Measurements from ENCODE around the gene ATP7A.
"Not testable (repeated sequence)": the region's sequence is repeated elsewhere in the genome, so short reads cannot be mapped to it uniquely, and the experiment has no call there.

ATP7A gene

DNA sequence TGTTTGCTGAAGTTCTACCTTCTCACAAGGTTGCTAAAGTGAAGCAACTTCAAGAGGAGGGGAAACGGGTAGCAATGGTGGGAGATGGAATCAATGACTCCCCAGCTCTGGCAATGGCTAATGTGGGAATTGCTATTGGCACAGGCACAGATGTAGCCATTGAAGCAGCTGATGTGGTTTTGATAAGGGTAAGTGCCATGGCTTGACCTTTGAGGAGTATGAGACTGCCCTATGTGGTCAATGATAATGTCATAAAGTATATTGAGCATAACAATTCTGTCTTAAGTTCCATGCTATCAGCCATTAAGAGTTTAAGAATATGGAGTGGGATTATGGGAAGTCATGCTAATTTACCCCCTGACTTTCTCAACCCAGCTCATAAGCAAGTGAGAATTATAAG lies 132.1 kb downstream of the ATP7A start:
- FAIRE-seq = no peak

GRCh38 chrX:78046362-78046761 lies 135.9 kb downstream of the ATP7A start:
- FAIRE-seq = no peak

DNA sequence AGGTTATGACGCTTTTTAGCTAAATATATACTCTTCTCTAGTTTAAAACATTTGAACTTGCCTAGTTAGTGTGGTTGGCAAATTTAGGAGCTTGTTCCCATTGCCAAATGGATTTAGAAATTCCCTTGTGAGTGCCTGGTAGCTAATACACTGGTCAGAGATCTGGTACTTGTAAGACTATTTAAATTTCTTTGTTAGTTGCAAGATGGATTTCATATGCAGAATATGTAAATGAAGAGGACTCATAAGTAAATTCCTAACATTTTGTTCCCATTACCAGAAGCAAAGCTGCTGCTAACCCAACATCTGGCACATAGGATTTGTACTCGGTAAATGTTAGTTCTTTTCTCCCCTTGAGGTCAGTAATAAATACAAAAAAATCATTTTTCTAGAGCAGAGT lies 137.6 kb downstream of the ATP7A start:
- no peak for FAIRE-seq

- FAIRE-seq = no peak
Measured at GRCh38 chrX:78063687-78064086, 153.2 kb downstream of the ATP7A start.

GRCh38 chrX:78064152-78064551 lies 153.7 kb downstream of the ATP7A start:
- FAIRE-seq = no peak

GRCh38 chrX:78064698-78065601 lies 154.5 kb downstream of the ATP7A start:
- not testable (repeated sequence) for FAIRE-seq

GRCh38 chrX:78066110-78066509 lies 155.6 kb downstream of the ATP7A start:
- no peak for FAIRE-seq

GRCh38 chrX:78071331-78071730 lies 160.8 kb downstream of the ATP7A start:
- FAIRE-seq = no peak

GRCh38 chrX:78073147-78074077 lies 162.9 kb downstream of the ATP7A start:
- not testable (repeated sequence) for FAIRE-seq

DNA sequence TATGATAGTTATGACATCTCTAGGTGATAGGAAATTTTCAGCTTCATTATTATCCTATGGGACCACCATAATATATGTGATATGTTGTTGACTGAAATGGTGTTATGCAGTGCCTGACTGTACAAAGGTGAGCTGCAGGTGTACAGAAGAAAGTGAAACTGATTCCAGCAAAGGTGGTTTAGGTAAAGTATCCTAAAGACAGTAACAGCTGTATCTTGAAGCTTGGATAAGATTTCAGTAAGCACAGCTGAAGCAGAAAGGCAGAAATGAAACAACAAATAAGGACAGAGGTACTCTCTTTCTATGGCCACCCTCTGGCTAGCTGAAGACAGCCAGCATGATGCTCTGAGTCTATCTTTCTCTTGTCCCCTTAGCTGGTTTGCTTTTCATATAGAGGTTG lies 163.6 kb downstream of the ATP7A start:
- FAIRE-seq = no peak

DNA sequence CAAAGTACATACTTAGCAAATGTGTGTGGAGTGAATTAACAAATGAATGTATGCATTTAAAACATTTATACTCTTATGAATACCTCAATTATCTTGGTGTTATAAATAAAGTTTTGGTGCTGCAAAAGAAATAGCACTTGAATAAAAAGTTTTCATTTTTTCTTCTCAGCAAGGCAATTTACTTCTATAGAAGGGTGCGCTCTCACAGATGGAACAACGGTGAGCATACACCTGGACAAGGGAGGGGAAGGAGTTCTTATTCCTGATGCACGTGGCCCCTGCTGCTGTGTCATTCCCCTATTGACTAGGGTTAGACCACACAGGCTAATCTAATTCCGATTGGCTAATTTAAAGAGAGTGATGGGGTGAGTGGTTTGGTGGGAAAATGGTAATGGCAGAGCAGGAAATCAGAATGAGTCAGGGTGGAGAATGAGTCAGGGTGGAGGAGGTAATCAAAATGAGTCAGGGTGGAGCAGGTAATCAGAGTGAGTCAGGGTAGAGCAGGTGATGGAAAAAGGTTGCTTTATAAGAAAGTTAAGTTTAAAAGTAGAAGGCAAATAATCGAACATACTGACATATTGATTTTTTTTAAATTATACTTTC lies 165.4 kb downstream of the ATP7A start:
- no peak for FAIRE-seq

DNA sequence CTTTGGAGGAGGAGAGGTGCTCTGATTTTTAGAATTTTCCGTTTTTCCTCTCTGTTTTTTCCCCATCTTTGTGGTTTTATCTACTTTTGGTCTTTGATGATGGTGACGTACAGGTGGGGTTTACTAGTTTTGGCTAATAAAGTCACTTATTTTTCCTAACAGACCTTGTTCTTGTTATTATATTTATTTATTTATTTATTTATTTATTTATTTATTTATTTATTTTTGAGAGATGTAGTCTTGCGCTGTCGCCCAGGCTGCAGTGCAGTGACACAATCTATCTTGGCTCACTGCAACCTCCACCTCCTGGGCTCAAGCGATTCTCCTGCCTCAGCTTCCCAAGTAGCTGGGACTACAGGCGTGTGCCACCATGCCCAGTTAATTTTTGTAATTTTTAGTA lies 170.9 kb downstream of the ATP7A start:
- not testable (repeated sequence) for FAIRE-seq

DNA sequence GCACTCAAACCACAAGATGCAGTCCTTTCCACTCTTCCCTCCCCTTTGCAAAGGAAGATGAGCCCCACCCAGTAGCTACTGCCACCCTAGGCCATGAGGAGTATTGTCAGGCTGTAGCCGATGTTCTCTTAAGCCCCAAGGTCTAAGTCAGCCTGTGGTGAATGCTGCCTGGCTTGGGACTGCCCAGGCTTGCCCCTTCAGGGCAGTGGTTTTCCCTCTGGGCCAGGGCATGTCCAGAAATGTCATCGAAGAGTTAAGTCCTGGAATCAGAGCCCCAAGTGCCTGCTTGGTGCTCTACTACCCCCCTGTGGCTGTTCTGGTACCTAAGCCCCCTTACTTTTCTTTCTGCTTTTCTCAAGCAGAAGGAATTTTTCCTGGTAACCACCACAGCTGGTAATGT lies 181.8 kb downstream of the ATP7A start:
- no peak for FAIRE-seq

- FAIRE-seq = no peak
Measured at GRCh38 chrX:78098108-78098507, 187.6 kb downstream of the ATP7A start.
